Upper lobe of left lung (tissue), 6 donors: ENCODE data around the gene PAGR1. TPM values are rescaled to one million over a fixed set of nuclear protein-coding genes. Genes with fewer than 3 reads are reported as not detected.

ENCODE experiments used
- ATAC-seq, 2 donors: fragments of 200-7000 bp; cut with Tn5 transposase; one replicate each; pipeline ENCODE4 v1.9.1; 2022; ENCODE audit warnings: mild to moderate bottlenecking in 2 of 2, moderate library complexity in 2 of 2; ENCODE audit not compliant: low FRiP score in 2 of 2
- DNase-seq, 2 donors: peaks; one replicate each; pipeline ENCODE4 v3.0.0-alpha.2; 2019 to 2020
- H3K27ac ChIP-seq, 4 donors: fragments of 200-600 bp; sonication (generic); one replicate each; pipeline ENCODE4 v1.5.1; 2016 to 2019
- H3K27me3 ChIP-seq, 4 donors: fragments of 200-600 bp; sonication (generic); one replicate each; pipeline ENCODE4 v1.5.1; 2017 to 2019
- H3K36me3 ChIP-seq, 4 donors: fragments of 200-600 bp; sonication (generic); one replicate each; pipeline ENCODE4 v1.5.1; 2016 to 2019
- H3K4me1 ChIP-seq, 4 donors: fragments of 200-600 bp; sonication (generic); one replicate each; pipeline ENCODE4 v1.5.1; 2018 to 2019
- H3K4me3 ChIP-seq, 4 donors: fragments of 200-600 bp; sonication (generic); one replicate each; pipeline ENCODE4 v1.5.1; 2017 to 2019; ENCODE audit warnings: mild to moderate bottlenecking in 2 of 4, moderate library complexity in 1 of 4
- H3K9me3 ChIP-seq, 4 donors: fragments of 200-600 bp; sonication (generic); one replicate each; pipeline ENCODE4 v1.5.1; 2018 to 2019
- CTCF ChIP-seq, 6 experiments: fragments of 450-650 bp in 4 of 6; fragments of 200-600 bp in 2 of 6; sonication (generic) in 2 of 6; IDR thresholded peaks; one replicate each; pipeline ENCODE4 v1.5.1; 2016 to 2019; ENCODE audit warnings: antibody characterized with exemption in 6 of 6
- EP300 ChIP-seq, 4 donors: sonication (generic); formaldehyde crosslinking; IDR thresholded peaks; one replicate each; pipeline ENCODE4 v1.5.1; 2017; ENCODE audit warnings: antibody characterized with exemption in 4 of 4, control low read depth in 2 of 4
- POLR2A ChIP-seq, 4 donors: fragments of 450-650 bp; IDR thresholded peaks; one replicate each; pipeline ENCODE4 v1.5.1; 2016 to 2017; ENCODE audit warnings: antibody characterized with exemption in 4 of 4, mild to moderate bottlenecking in 2 of 4
- POLR2AphosphoS5 ChIP-seq, 2 donors: sonication (generic); formaldehyde crosslinking; IDR thresholded peaks; one replicate each; pipeline ENCODE4 v1.5.1; 2017; ENCODE audit warnings: antibody characterized with exemption in 2 of 2
- WGBS, 2 donors: methylation state at CpG; one replicate each; pipeline ENCODE4 v1.1.5; 2017 to 2018; 5-methylcytosine and 5-hydroxymethylcytosine counted together
- total RNA-seq, 6 donors: library from RNA; depleted of rRNA in 4 of 6; stranded (reverse); fragments of >200 nt in 4 of 6; gene quantifications; one replicate each; pipeline versions ENCODE4 v1.1.0 to v1.2.1, GENCODE V29; 2016 to 2021
- donor health status: DM: no; HTN: no; CAD: no; lungs with moderate emphysema.
- donor health status: DM: no; HTN: yes; CAD: no; lungs with severe emphysema.

PAGR1 gene
- total RNA-seq, 6 donors from 2014 or later = 22.6 to 49.5 (median 34.6) TPM

DNA sequence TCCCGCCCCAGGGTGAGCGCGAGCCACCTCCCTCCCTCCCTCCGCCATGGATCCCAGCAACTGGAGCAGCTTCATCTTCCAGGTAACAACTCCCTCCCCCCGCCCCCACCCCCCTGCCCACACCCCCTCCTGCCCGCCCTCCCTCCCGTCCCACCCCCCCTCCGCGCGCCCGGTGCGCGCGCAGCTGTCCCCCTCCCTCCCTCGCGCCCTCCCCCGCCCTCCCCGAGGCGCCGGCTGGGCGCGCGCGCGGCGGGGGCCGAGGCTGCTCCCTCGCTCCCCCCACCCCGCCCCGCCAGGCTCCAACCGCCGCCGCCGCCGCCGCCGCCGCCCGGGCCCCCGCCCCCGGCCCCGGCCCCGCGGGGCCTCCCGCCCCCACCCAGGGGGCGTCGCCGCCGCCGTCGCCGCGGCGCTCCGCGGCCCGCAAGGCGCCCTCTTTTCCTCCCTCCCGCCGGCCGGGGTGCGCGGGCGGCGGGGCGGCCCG lies 9.8 kb upstream of the PAGR1 start, which contains the start of gene MAZ:
MAZ (plus strand) TSS at position 431 of the 481 bp plus-strand sequence. CDS start 173 bp downstream, outside the sequence.
- WGBS, 2 donors = no CpG with 5 or more reads among the region's 67 CpGs
- DNase-seq (peak in 1 of 2 donors; percentile 95), ATAC-seq (peak in 1 of 2 donors; percentile 3)
- no peaks in the 10 kb centered on the region for H3K9me3 ChIP-seq
- H3K27ac ChIP-seq = peak within 1 kb of the TSS; percentile 96 to 97 (median 97)
- TF ChIP-seq POLR2A (IDR thresholded peaks at IDR 0.05) = no peak
- no peak for TF ChIP-seq EP300 (IDR thresholded peaks at IDR 0.05)
- no peak for TF ChIP-seq CTCF (IDR thresholded peaks at IDR 0.05)
- no peak for TF ChIP-seq POLR2AphosphoS5 (IDR thresholded peaks at IDR 0.05)
- H3K4me3 ChIP-seq = peak within 1 kb of the TSS; percentile 63 to 93 (median 83)
- peaks cover 39 to 52% (median 48%) of the 10 kb centered on the region in 4 donors for H3K4me1 ChIP-seq
- H3K36me3 ChIP-seq = peaks cover 2 to 21% (median 17%) of the 10 kb centered on the region in 4 donors
- no peaks in the 10 kb centered on the region for H3K27me3 ChIP-seq

- H3K4me3 ChIP-seq = peak overlapping the region; percentile 62 to 75 (median 68)
- peaks cover 2 to 21% (median 17%) of the 10 kb centered on the region in 4 donors for H3K36me3 ChIP-seq
- H3K4me1 ChIP-seq = peaks cover 44 to 59% (median 53%) of the 10 kb centered on the region in 4 donors
- DNase-seq = peak; percentile 58 to 91
- 0% methylated on average over 3 to 10 of the region's 99 CpGs for WGBS, 2 donors
- no peaks in the 10 kb centered on the region for H3K9me3 ChIP-seq
- H3K27ac ChIP-seq = peak overlapping the region; percentile 86 to 94 (median 92)
- ATAC-seq = no peak
- H3K27me3 ChIP-seq = peaks cover 0 to under 1% (median 0%) of the 10 kb centered on the region in 4 donors
- peak in 1 of 6 experiments; percentile 10 for TF ChIP-seq CTCF (IDR thresholded peaks at IDR 0.05)
- no peak for TF ChIP-seq POLR2AphosphoS5 (IDR thresholded peaks at IDR 0.05)
- TF ChIP-seq EP300 (IDR thresholded peaks at IDR 0.05) = no peak
These were observed 9.1 kb upstream of the PAGR1 start for GRCh38 chr16:29806641-29807425.

DNA sequence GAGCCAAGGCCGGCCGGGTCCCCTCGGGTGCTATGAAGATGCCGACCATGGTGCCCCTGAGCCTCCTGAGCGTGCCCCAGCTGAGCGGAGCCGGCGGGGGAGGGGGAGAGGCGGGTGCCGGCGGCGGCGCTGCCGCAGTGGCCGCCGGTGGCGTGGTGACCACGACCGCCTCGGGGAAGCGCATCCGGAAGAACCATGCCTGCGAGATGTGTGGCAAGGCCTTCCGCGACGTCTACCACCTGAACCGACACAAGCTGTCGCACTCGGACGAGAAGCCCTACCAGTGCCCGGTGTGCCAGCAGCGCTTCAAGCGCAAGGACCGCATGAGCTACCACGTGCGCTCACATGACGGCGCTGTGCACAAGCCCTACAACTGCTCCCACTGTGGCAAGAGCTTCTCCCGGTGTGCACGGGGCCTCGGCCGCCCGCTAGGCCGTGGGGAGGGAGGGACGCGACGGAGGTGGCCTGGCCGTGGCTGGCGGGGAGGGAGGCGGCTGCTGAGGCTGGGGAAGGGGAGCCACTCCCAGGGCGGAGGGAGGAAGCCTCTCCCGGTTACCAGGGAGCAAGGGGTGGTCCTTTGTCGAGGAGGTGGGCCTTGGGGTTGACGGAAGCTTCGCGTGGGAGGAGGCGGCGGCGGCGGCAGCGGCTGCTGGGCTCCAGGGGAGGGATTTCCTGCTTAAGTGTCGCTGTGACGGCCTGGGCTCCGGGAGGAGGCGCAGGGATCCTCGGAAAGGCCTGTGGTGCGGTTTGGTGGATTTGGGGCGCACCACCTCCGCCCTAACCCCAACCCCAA lies 8.3 kb upstream of the PAGR1 start:
- 2 to 15% methylated on average over 2 to 45 of the region's 69 CpGs for whole genome bisulfite sequencing, 2 donors
- no peaks in the 10 kb centered on the region for H3K9me3 ChIP-seq
- peak overlapping the region; percentile 62 to 75 (median 68) for H3K4me3 ChIP-seq
- ATAC-seq = peak; percentile 49 to 61
- H3K27me3 ChIP-seq = peaks cover 0 to 5% (median 0%) of the 10 kb centered on the region in 4 donors
- TF ChIP-seq POLR2A (IDR thresholded peaks at IDR 0.05) (peak in 2 of 4 donors; percentile 22 to 80), POLR2AphosphoS5 (IDR thresholded peaks at IDR 0.05) (peak; percentile 78 to 82), EP300 (IDR thresholded peaks at IDR 0.05) (peak in 1 of 4 donors; percentile 24), CTCF (IDR thresholded peaks at IDR 0.05) (peak; percentile 21 to 73 (median 56))
- peaks cover 2 to 21% (median 17%) of the 10 kb centered on the region in 4 donors for H3K36me3 ChIP-seq
- DNase-seq = peak; percentile 92 to 95
- H3K4me1 ChIP-seq = peaks cover 52 to 67% (median 61%) of the 10 kb centered on the region in 4 donors
- H3K27ac ChIP-seq = peak overlapping the region; percentile 86 to 94 (median 92)

DNA sequence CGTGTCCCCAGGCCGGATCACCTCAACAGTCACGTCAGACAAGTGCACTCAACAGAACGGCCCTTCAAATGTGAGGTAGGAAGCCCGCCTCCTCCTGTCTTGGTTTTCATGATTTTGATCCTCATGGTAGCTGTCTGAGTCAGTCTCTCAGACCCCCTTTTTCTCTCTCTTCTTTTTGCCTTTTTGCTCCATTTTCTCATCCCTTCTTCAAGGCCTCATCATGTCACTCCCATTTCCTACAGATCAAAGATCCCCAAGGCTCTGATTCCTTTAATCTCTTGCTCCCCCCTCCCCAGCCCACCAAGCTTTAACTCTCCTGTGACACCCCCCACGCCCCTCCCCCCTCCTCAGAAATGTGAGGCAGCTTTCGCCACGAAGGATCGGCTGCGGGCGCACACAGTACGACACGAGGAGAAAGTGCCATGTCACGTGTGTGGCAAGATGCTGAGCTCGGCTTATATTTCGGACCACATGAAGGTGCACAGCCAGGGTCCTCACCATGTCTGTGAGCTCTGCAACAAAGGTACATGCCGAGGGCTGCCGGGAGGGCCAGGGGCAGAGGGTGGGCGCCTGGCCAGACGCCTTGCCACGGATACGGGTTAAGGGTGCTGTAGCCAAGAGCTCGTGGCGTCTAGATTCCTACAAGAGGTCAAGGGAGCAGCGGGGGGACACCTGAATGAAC lies 7.6 kb upstream of the PAGR1 start:
- DNase-seq (peak in 1 of 2 donors; percentile 81), ATAC-seq (no peak)
- peak overlapping the region; percentile 11 to 75 (median 68) for H3K4me3 ChIP-seq
- peaks cover 57 to 73% (median 64%) of the 10 kb centered on the region in 4 donors for H3K4me1 ChIP-seq
- no peaks in the 10 kb centered on the region for H3K9me3 ChIP-seq
- TF ChIP-seq CTCF (IDR thresholded peaks at IDR 0.05) (peak in 1 of 6 experiments; percentile 3), EP300 (IDR thresholded peaks at IDR 0.05) (no peak), POLR2A (IDR thresholded peaks at IDR 0.05) (no peak), POLR2AphosphoS5 (IDR thresholded peaks at IDR 0.05) (no peak)
- WGBS, 2 donors = 45 to 47% methylated on average over 23 to 24 of the region's 25 CpGs
- peaks cover 2 to 21% (median 17%) of the 10 kb centered on the region in 4 donors for H3K36me3 ChIP-seq
- peak overlapping the region; percentile 86 to 94 (median 92) for H3K27ac ChIP-seq
- peaks cover 0 to 5% (median 0%) of the 10 kb centered on the region in 4 donors for H3K27me3 ChIP-seq
